OCI-LY1 (cell line): Measurements from ENCODE around the gene ABLIM2.

Experiments
- H2AFZ ChIP-seq: fragments of 200-600 bp; sonication (generic), shearing (Covaris generic); 2 replicates; pipeline ENCODE4 v1.6.0; 2014; ENCODE audit warnings: antibody characterized with exemption, mild to moderate bottlenecking, low read length
- H3F3A ChIP-seq: fragments of 200-600 bp; sonication (generic), shearing (Covaris generic); 2 replicates; pipeline ENCODE4 v1.6.0; 2014; ENCODE audit warnings: mild to moderate bottlenecking, antibody characterized with exemption, low read length, moderate library complexity; ENCODE audit not compliant: insufficient read depth
- H3K27ac ChIP-seq: fragments of 200-600 bp; sonication (generic); 2 replicates; pipeline ENCODE4 v1.5.1; 2014; ENCODE audit warnings: low read length, mixed run types, mild to moderate bottlenecking, low read depth; ENCODE audit not compliant: poor library complexity, severe bottlenecking
- H3K27me3 ChIP-seq: fragments of 200-600 bp; sonication (generic); 2 replicates; pipeline ENCODE4 v1.6.0; 2014; ENCODE audit warnings: antibody characterized with exemption, mild to moderate bottlenecking, low read length, moderate library complexity; ENCODE audit not compliant: insufficient read depth
- H3K36me3 ChIP-seq: fragments of 200-600 bp; sonication (generic); 2 replicates; pipeline ENCODE4 v1.6.1; 2014; ENCODE audit warnings: mild to moderate bottlenecking, antibody characterized with exemption, low read length, moderate library complexity, mixed read lengths; ENCODE audit not compliant: insufficient read depth
- H3K4me1 ChIP-seq: fragments of 200-600 bp; sonication (generic); 2 replicates; pipeline ENCODE4 v1.5.1; 2014; ENCODE audit warnings: mild to moderate bottlenecking, low read length, moderate library complexity; ENCODE audit not compliant: insufficient read depth, severe bottlenecking
- H3K4me2 ChIP-seq: fragments of 200-600 bp; sonication (generic), shearing (Covaris generic); 2 replicates; pipeline ENCODE4 v1.6.1; 2014; ENCODE audit warnings: low read length
- H3K4me3 ChIP-seq: fragments of 200-600 bp; sonication (generic); 2 replicates; pipeline ENCODE4 v1.5.1; 2014; ENCODE audit warnings: low read length, low read depth, mild to moderate bottlenecking, mixed read lengths; ENCODE audit not compliant: poor library complexity, severe bottlenecking
- H3K79me2 ChIP-seq: fragments of 200-600 bp; shearing (Covaris generic); 2 replicates; pipeline ENCODE4 v1.6.1; 2016; ENCODE audit warnings: mixed run types, low read length, mixed read lengths; ENCODE audit not compliant: insufficient read depth
- H3K9ac ChIP-seq: fragments of 200-600 bp; sonication (generic), shearing (Covaris generic); 2 replicates; pipeline ENCODE4 v1.6.1; 2014; ENCODE audit warnings: mild to moderate bottlenecking, low read length, mixed read lengths
- H3K9me2 ChIP-seq: fragments of 200-600 bp; sonication (generic), shearing (Covaris generic); 2 replicates; pipeline ENCODE4 v1.6.1; 2014; ENCODE audit warnings: low read depth, mild to moderate bottlenecking, low read length, mixed read lengths
- H3K9me3 ChIP-seq: fragments of 200-600 bp; shearing (Covaris generic); 2 replicates; pipeline ENCODE4 v1.6.1; 2014; ENCODE audit warnings: low read length, mixed read lengths
- H4K20me1 ChIP-seq: fragments of 200-600 bp; sonication (generic), shearing (Covaris generic); 2 replicates; pipeline ENCODE4 v1.6.0; 2016; ENCODE audit warnings: mild to moderate bottlenecking, low read length; ENCODE audit not compliant: insufficient read depth
- CTCF ChIP-seq: fragments of 200-600 bp; sonication (generic), shearing (Covaris generic); IDR thresholded peaks from 2 replicates; pipeline ENCODE4 v1.5.1; 2017; ENCODE audit warnings: mild to moderate bottlenecking, antibody characterized with exemption, low read length, moderate library complexity, mixed read lengths
- EZH2 ChIP-seq: fragments of 200-600 bp; sonication (generic), shearing (Covaris generic); IDR thresholded peaks from 2 replicates; pipeline ENCODE4 v1.8.0; 2017; ENCODE audit warnings: borderline replicate concordance, mixed run types, mild to moderate bottlenecking, antibody characterized with exemption, low read length, moderate library complexity, mixed read lengths

Gene ABLIM2

DNA sequence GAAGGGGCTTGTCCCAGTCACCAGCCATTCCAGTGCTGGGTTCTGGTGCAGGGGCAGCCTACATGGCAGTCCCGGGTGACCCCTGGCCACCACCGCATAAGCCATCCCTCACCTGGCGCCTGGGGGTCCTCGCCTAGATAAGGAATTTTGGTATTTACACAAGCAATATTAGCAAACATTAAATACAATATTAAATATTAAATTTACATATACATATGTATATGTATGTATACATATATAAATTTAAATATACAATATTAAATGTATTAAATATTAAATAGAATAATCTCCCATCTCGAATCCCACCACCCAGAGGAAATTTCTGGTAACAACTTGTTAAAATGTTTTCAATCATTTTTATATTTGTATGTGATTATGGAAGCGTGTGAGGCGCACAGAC is 114.4 kb downstream of the ABLIM2 start:
- Histone ChIP-seq H2AFZ (no peak overlapping the region), H3K79me2 (no peaks in the 10 kb centered on the region), H3K4me3 (peak overlapping the region; percentile 57), H3K27me3 (no peaks in the 10 kb centered on the region), H3K4me1 (peaks cover 99% of the 10 kb centered on the region), H3F3A (no peaks in the 10 kb centered on the region), H4K20me1 (no peaks in the 10 kb centered on the region), H3K9me3 (no peaks in the 10 kb centered on the region), H3K9me2 (no peaks in the 10 kb centered on the region), H3K4me2 (peak overlapping the region; percentile 67), H3K27ac (peak overlapping the region; percentile 99), H3K36me3 (no peaks in the 10 kb centered on the region), H3K9ac (peak overlapping the region; percentile 67; the same call in 1 of the 2 replicates)
- TF ChIP-seq EZH2 (no peak), CTCF (no peak)

GRCh38 chr4:8043596-8043995 is 115.0 kb downstream of the ABLIM2 start:
- H3K9me2 ChIP-seq, result no peaks in the 10 kb centered on the region
- no peaks in the 10 kb centered on the region for H4K20me1 ChIP-seq
- H3K9ac ChIP-seq, result peak overlapping the region; percentile 67; the same call in 1 of the 2 replicates
- H3K79me2 ChIP-seq, result no peaks in the 10 kb centered on the region
- H3K36me3 ChIP-seq, result no peaks in the 10 kb centered on the region
- H2AFZ ChIP-seq, result no peak overlapping the region
- H3K27me3 ChIP-seq, result no peaks in the 10 kb centered on the region
- TF ChIP-seq EZH2, result no peak
- TF ChIP-seq CTCF, result no peak
- H3F3A ChIP-seq, result no peaks in the 10 kb centered on the region
- H3K4me1 ChIP-seq, result peaks cover 98% of the 10 kb centered on the region
- H3K9me3 ChIP-seq, result no peaks in the 10 kb centered on the region
- H3K4me3 ChIP-seq, result peak overlapping the region; percentile 45
- H3K27ac ChIP-seq, result peak overlapping the region; percentile 99
- H3K4me2 ChIP-seq, result peak overlapping the region; percentile 55

DNA sequence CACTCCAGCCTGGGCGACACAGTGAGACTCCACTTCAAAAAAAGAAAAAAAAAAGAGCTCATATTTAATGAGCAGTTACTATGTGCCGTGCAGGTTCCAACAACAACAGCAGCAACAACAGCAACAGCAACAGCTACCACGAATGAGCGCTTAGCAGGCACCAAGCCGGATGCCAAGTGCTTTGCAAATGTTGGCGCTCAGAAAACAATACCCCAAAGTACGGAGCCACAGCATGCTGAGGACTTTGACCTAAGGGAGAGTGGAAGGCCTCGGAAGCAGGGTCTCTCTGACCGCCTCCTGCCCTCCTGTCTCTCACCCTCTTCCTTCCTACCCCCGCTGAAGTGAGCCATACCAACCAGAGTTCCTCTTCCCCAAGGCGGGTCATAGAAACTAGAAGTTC is 116.7 kb downstream of the ABLIM2 start:
- peak overlapping the region; percentile 6; the same call in 1 of the 2 replicates for H3K4me2 ChIP-seq
- H3K4me3 ChIP-seq, result no peak overlapping the region
- H3K9me2 ChIP-seq, result no peaks in the 10 kb centered on the region
- H2AFZ ChIP-seq, result no peak overlapping the region
- no peaks in the 10 kb centered on the region for H3K36me3 ChIP-seq
- H4K20me1 ChIP-seq, result no peaks in the 10 kb centered on the region
- H3K27ac ChIP-seq, result peak overlapping the region; percentile 99
- H3K4me1 ChIP-seq, result peaks cover 94% of the 10 kb centered on the region
- H3K9ac ChIP-seq, result peak overlapping the region; percentile 28; the same call in 1 of the 2 replicates
- no peaks in the 10 kb centered on the region for H3K9me3 ChIP-seq
- H3K79me2 ChIP-seq, result no peaks in the 10 kb centered on the region
- no peaks in the 10 kb centered on the region for H3K27me3 ChIP-seq
- no peaks in the 10 kb centered on the region for H3F3A ChIP-seq
- TF ChIP-seq EZH2 (no peak), CTCF (no peak)
